CD4-positive, alpha-beta T cell treated with Interleukin-12 subunit alpha and Interleukin-12 subunit beta, for 1 hour (primary cell): Measurements from ENCODE around the gene MTA1.
A peak's percentile ranks its signal among the peaks of the same experiment; 100 is the strongest.

ENCODE experiments used
- DNase-seq: peaks from one replicate; pipeline ENCODE4 v3.0.0-alpha.2; 2020

MTA1 gene

DNA sequence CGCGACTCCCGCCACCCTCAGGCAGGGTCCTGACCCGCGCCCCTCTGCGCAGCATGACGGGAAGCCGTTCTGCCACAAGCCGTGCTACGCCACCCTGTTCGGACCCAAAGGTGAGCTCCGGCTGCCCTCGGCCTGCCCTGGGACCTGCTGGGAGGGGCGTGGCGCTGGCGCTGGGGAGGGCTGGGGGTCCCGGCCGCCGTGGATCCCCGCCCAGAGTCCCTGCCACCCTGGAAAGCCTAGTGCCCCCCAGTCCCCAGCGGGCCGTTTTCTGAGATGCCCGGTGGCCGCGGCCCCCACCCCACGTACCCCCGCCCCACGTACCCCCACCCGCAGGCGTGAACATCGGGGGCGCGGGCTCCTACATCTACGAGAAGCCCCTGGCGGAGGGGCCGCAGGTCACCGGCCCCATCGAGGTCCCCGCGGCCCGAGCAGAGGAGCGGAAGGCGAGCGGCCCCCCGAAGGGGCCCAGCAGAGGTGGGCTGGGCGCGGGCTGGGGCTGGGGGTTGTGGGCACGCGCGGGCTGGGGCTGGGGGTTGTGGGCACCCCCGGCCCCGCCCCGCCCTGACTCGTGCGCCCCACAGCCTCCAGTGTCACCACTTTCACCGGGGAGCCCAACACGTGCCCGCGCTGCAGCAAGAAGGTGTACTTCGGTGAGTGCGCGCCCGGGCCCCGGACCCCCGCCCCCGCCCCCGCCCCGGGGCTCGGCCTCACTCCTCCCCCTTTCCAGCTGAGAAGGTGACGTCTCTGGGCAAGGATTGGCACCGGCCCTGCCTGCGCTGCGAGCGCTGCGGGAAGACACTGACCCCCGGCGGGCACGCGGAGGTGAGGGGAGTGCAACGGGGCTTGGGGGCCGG, 59.0 kb downstream of the MTA1 start:
- peak; percentile 48 for DNase-seq

DNA sequence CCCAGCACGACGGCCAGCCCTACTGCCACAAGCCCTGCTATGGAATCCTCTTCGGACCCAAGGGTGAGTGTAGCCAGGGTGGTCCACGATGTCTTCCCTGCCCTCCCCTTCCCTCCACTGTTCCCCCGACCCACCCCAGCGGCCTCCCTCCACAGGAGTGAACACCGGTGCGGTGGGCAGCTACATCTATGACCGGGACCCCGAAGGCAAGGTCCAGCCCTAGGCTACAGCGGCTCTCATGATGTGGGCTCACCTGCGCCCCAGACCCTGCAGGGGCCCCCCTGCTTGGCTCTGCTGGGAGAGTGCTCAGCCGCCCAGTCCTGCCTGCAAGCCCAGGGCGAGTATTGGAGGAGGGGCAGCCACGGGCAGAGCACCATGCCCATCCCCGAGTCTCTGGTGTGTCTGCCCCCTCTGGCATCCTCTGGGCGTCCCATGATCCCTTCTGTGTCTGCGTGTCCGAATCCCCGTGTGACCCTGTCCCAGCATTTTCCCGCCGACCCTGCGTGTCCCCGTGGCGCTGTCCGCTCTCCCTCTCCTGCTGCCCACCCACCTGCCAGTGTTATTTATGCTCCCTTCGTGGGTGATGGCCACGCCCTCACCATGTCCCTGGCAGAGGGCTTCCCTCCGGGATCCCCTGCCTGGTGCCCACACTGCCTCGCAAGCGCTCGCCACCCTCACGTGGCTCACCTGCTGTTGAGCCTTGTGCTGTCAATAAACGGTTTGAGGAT, 60.0 kb downstream of the MTA1 start:
- peak; percentile 20 for DNase-seq

DNA sequence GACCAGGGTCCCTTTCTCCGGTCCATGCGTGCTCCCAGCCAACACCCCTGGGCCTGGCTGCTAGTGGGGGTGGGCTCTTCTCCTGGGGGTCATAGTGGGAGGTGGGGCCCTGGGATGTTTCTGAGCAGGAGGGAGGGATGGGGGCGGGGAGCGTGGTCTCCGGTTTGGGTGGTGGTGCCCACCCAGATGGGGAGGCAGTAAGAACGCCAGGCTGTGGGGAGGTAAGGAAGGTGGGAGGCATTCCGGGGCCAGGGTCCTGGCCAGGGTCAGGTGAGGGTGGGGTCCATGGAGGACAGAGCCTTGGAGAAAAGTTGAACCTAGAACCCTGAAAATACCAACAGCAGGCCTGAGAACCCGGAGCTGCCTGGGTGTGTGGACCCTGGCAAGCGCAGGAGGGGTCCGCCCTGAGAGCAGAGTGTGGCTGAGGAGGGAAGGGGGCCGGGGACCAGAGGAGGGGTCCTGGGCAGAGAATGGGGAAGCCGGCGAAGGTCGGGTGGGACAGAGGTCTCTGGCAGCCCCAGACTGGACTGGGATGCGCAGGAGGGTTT, 60.6 kb downstream of the MTA1 start:
- DNase-seq, result no peak

DNA sequence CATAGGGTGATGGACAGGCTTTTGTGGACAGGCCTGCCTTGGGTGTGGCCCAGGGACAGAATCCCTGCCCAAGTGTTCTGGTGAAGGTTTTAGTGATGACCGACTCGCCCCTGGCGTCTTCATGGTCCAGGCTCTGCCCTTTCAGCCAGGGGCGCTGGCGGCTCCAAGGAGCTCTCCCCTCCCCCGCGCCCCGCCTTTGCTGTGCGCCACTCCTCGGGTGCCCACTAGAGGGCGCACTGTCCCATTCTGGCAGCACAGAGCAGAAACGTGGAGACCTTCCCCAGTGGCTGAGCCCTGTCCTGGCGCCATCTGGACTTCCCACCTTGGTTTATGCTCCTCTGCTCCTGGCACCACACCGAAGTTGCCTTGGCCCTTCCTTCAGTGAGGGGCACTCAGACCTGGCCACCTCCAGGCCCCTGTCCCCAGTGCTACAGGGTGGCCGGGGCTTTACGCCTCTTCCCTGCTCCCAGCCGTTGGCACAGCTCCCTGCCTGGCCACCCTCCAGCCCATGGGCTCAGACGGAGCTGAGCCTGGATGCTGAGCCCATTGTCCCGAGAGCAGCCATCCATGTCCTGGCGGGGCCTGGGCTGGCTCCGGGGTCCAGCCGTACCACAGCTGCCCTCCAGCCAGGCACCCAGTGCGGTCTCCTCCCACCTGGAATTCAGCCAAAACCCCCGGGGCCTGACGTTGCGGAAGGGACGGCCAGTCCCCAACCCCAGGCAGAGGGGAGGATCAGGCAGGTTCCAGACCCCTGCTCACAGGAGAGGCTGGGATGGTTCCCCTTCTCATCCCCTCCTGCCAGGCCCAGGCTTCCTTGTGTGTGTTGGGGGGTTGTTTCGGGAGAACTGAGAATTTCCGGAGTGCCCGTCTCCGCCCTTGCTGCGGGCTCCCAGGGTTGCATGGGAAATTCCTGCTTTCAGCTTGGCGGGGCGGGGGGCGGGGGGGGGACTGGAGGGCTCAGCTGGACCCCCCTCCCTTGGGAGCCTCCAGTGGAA, 61.5 kb downstream of the MTA1 start:
- DNase-seq, result peak; percentile 93

DNA sequence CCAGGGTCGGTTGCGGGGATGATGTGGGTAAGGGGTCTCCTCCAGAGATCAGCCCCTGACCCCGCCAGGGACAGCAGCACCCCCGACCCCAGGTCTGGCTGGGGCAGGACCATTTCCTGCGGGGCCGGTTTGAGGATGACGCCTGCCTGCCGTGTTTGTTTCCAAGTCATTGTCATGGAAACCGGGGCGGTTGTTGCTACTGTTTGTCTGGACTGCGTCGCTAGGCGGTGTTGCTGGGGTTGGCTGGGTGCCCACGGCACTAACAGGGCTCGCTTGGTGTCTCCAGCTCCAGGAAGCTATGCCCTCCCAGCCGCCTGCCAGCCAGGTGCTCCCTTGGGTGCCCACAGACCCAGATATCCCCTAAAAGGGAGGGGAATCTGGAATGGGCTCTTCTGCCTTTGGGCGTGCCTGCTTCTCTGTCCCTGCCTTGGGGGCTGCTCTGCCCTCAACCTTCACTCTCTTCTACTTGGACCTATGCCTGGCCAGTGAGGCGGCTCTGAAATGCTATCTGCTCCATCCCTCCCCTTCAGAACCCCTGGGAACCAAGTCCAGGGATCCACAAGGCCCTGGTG, 62.3 kb downstream of the MTA1 start:
- DNase-seq, result peak; percentile 99

DNA sequence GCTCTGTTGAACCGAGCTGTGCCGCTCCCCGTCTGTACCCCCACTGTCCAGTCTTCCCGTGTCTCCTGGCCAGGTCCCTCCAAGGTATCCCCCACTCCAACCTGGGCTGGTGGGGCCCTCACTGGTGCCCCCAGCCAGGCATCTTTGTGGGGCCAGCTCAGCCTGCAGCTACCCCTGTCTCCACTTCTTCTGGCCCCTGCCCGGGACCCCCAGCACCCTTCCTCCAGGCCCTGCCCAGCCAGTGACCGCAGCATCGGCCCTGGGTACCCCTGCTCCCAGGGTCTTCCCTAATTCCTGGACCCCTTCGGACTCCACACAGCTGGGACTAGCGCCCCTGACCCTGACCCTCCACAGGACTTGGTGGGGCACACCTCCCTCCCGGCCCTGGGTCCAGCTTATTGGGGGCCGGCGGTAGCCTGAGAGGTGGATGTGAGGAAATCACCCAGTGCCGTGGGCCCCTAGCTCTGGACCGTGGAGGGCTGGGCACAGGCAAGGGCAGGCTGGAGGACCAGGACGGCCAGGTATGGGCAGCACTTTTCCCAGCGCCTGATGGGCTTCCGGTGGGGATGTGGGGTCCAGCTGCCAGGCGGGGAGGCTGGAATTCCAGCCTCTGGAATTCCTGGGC, 63.0 kb downstream of the MTA1 start:
- DNase-seq, result no peak

DNA sequence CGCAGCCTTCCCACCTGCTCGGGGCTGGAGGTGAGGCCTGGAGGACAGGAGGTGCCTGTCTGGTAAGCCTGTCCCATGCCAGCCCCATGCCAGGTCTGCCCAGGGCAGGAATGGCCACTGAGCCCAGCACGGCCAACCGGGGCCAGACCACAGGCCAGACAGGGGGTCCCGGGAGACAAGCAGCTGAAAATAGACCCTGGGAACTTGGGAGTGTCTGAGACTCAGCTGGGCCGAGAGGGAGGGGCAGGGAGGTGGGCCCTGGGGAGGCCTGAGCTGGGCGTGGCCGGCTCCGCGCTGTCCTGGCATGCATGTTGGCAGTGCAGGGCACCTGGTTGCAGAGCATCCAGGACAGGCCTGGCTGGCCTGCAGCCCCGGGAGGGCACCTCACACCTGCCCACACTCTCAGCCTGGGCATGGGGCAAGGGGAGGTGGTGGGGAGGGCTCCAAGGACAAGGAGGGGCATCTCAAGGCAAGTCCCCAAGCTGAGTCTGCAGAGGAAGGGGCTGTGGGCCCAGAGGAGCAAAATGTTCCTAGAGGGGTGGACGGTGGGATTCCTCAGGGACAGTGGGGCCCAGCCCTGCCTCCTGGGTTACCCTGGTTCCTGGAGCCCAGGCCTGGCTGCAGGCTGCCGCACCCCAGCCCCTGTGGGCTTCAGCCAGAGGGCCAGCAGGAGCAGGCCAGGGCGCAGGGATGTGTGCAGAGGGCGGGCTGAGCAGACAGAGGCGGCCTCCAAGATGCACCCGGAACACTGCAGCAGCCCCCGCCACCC, 63.9 kb downstream of the MTA1 start:
- DNase-seq, result no peak

DNA sequence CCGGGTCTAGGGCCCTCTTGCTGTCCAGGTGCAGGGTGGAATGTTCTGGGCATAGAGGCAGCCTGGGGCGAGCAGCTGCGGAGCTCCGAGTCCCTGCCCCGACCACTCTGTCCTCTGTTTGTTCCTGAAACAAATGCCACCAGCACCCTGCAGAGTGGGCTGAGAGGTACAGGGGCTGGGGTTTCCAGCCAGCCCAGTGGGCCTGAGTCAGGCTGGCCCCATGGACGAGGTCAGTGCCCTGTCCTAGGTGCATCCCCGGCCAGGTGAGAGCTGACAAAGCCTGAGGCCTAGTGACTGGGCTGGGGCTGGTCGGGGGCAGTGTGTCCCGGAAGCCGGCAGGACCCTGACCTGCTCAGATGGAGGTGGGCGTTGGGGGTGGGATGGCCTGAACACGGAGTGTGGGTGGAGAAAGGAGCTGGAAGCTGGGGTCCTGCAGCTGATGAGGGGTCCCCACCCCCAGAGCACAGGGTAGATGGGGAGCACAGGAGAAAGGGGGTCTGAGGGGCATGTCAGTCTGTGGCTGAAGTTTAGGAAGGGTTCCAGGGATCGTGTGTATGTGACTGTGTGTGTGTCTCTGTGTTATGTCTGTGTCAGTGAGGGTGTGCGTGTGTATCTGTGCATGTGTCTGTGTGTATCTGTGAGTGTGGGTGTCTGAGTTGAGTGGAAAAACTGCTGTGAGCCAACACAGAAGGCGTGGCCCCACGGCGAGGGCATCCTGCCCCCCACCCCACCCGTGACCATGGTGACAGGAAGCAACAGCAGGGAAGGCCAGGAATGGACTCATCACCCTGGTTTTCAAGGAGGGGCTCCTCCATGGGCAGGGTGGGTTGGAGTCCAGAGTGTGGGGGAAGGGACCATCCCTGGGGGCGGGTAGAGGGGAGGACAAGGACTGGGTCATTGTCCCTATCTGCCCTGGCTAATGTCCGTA, 64.7 kb downstream of the MTA1 start:
- DNase-seq, result peak; percentile 84

DNA sequence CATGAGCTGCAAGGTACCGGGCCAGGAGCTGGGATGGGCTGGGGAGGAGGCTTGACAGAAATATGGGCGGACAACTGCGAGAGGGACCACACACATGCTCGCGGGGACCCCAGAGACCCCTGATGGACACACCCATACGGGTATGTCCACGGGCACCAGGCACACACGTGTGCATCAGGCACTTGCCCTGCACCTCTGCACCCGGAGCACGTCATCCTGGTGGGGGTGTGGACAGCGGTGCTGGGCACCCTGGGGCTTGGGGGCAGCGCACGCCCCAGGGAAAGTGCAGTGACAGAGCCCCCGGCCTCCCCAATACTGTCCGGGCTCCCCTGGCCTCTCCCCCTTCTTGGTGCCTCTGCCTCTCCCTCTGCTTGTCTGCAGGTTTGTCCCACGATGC, 65.4 kb downstream of the MTA1 start:
- no peak for DNase-seq

DNA sequence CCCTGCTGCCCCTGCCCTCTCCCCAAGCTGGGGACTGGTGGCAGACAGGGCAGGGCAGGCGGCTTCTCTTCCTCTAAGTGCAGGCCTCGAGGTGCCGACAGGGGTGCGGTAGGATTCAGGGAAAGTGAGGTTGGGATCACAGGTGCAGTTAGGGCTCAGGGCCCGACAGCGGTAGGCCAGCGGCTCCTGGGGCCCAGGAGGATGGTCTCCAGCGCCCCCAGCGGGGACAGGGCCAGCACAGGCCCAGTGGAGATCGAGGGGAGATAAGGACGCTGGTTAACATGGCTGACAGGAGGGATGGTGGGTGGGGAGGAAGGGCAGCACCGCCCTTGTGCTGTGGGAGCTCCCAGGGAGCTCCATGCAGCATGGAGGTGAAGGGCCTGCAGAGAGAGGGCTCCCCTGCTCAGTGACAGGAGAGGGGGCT, 66.1 kb downstream of the MTA1 start:
- peak; percentile 83 for DNase-seq

DNA sequence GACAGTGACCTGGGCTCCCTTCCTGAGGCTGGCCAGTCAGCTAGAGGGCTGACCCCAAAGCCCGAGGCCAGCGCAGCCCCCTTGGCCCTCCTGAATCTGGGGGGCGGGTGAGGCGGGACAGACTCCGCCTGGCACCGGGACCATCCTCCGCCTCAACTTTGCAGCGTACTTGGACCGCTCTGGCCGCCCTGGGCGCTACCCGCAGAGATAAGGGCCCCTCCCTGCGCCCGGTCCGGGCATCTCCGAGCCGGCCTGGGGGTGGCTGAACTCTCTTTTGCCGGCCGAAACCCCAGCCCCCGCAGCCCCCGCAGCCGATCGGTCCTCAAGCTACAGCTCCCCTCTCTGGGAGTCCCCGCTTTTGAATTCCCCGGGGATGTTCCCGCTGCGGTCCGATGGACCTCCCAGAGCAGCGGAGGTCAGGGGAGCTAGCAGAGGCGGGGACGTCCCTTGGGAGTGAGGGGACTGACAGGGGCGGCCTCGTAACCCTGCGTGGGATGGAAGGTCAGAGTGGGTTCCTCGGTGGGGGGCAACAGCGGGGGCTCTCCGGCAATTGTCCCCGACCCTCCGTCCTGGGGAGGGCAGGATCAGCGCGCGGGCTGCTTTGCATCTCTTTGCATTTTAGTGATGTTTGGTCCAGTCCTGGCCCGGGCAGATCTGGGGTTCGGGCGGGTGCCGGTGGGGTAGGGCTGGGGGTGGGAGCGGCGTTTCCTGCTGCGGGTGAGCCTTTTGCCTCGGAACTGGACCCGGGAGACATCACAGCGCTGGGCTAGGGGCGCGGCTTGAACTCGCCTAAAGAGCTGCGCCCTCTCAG, 66.7 kb downstream of the MTA1 start, which contains the start of gene CRIP1:
TSS of gene CRIP1 (plus strand) at position 724 of the 811 bp plus-strand sequence. CDS start 374 bp downstream, outside the sequence.
- DNase-seq, result peak; percentile 35

DNA sequence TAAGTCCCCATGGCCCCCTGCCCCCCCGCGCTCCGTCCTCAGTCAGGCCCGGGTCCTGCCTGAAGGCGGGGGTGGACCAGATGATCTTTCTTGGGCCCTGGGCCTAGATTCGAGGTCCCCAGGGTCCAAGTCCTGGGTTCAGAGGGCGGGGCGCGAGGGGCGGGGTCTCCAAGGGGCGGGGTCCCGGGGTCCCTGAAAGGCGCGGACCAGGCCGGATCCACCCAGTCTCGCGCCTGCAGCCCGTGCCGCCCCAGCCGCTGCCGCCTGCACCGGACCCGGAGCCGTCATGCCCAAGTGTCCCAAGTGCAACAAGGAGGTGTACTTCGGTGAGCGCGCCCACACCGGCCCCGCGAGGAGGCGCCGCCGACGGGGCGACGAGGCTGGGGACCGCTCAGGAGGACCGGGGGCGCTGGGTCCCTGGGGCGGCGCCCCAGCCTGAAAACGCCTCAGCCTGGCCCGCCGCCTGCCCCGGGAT, 67.4 kb downstream of the MTA1 start:
- peak; percentile 87 for DNase-seq

DNA sequence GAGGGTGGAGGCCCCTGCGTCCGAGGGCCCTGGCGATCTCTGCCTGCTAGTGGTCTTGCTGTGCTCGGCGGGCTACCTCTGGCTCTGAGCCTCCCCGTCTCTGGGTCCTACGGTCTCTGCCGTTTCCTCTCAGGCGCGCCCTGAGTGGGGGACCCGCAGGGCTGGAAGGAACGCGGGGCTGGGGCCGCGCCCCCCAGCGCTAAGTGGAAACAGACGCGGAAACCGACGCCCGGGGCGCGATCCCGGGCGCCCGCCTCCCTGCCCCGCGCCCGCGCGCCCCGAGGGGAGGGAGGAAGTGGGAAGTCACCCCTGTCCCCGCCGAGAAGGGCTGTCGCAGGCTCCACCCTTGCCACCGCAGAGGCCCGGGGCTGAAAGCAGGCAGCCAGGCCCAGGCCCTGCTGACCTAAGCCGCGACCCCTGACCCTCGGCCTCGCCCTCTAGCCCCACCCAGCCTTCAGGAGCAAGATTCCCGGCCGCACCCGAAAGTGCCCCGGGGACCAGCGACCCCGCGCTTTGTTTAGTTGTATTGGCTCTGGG, 67.9 kb downstream of the MTA1 start:
- peak; percentile 83 for DNase-seq

DNA sequence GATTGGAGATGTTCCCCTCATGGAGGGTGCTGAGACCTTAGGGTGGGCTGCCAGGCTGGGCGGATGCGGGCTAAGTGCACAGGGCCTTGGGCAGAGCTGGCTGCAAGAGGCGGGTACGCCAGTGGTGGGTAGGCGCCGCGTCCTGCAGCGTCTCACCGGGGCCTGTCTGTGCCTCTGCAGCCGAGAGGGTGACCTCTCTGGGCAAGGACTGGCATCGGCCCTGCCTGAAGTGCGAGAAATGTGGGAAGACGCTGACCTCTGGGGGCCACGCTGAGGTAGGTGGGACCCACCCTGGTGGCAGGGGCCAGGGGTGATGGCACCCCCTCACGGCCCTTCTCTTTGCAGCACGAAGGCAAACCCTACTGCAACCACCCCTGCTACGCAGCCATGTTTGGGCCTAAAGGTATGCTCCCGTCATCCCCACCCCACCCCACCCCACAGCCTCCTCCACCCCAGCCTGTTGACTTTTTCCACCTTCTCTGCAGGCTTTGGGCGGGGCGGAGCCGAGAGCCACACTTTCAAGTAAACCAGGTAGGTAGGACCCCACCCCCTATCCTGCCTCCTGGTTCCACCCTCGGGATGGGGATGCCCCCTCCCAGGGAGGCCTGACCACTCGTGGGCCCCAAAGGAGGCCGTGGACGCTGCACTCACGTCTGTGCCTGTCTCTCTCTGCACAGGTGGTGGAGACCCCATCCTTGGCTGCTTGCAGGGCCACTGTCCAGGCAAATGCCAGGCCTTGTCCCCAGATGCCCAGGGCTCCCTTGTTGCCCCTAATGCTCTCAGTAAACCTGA, 68.6 kb downstream of the MTA1 start:
- peak; percentile 56 for DNase-seq

DNA sequence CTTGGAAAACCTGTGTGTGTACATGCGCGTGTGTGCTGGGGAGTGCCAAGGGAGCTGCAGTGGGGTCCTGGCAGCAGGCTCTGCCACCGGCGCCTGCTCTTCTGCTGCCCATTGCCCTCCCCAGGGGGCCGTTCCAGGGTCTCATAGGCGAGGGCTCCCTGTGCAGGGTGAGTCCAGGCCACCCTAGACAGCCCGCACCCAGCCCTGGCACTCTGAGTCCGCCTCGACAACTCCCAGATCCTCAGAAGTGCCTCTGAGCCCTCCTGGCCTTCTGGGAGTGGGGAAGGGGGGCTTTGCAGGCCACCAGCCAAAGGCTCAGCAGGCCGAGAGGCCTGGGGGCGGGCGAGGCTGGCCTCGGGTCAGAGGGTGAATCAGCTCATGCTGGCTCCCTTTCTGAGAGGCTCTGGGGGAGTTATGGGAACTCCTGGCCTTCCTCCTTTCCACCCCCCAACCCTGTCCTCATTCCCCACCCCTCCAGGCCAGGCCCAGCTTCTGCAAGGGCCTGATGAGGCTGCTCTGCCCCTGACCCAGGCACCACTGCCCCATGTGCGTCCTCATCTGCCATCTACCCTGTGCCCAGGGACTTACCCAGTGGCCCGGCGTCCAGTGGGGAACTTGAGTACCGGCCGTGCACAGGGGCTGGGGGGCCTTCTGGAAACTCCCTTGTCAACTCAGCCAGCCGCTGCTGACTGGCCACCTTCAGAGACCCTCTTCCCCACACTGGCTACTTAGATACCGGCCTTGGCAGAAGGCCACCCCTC, 69.3 kb downstream of the MTA1 start:
- peak; percentile 47 for DNase-seq

DNA sequence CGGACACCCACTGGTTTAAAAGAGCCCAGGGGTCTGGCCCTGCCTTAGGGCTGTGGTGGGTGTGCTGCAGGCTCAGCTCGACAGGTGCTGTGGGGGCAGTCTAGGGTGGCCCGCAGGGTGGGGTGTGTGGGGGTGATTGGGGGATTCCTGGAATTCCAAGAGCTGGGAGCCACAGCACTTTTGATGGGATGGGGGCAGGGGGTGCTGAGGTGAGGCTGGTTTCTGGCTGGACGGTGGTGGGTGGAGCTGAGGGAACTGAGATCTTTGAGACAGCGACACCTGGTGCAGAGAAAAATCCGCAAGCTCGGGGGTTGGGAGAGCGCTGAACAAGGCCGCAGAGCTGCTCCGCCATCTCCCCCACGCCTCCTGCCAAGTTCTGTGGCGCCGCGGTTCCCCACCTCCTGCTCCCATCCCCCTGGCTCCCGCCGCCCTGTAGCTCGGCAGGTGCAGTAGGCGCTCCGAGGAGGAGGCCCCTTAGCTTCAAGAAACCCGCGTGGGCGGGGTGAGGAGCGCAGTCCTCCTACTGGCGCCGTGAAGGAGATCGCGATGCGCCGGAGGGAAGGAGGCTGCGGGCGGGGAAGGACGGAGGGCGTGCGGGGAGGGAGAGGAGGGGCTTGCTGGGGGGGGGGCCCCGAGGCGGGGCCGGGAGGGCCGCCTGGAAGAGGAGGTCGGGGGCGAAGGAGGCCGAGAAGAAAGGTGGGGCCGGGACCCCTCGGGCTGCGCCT, 70.1 kb downstream of the MTA1 start:
- peak; percentile 91 for DNase-seq
